Gastrocnemius medialis (tissue), 4 donors: ENCODE data around the gene CAMK4.

Source experiments
- CTCF ChIP-seq, 5 experiments: fragments of 450-650 bp in 3 of 5; fragments of 200-600 bp in 2 of 5; sonication (generic) in 2 of 5; IDR thresholded peaks in 4 of 5; conservative IDR thresholded peaks in 1 of 5; 1 replicate in 4 of 5; 2 replicates in 1 of 5; pipeline ENCODE4 v1.5.1; 2016 to 2019; ENCODE audit warnings: antibody characterized with exemption in 5 of 5, mild to moderate bottlenecking in 3 of 5, moderate library complexity in 3 of 5
- POLR2A ChIP-seq, 2 donors: fragments of 450-650 bp; IDR thresholded peaks; one replicate each; pipeline ENCODE4 v1.6.1; 2017; ENCODE audit warnings: antibody characterized with exemption in 2 of 2, mild to moderate bottlenecking in 2 of 2, moderate library complexity in 2 of 2

GRCh38 chr5:111379391-111379816 is 155.2 kb downstream of the CAMK4 start:
- no peak for TF ChIP-seq CTCF (IDR thresholded peaks at IDR 0.05 in 4 of 5, conservative IDR thresholded peaks at IDR 0.05 in 1 of 5)
- no peak for TF ChIP-seq POLR2A (IDR thresholded peaks at IDR 0.05)
